Bronchial epithelial cell (primary cell): ENCODE measurements around the gene MMP12. TPM values are rescaled to one million over a fixed set of nuclear protein-coding genes. Genes with fewer than 3 reads are reported as not detected.

Source experiments
- DNase-seq: peaks from one replicate; pipeline ENCODE4 v3.0.0-alpha.2; 2010; ENCODE audit warnings: low read depth
- FAIRE-seq: peaks from 2 replicates; lab custom pipeline; 2011; peaks lifted over from hg19 to GRCh38; lab: Jason Lieb, UNC
- H3K27me3 ChIP-seq: 2 replicates; pipeline ENCODE4 v1.5.1; 2011; ENCODE audit warnings: low read length; ENCODE audit not compliant: control insufficient read depth, insufficient read depth
- H3K36me3 ChIP-seq: 2 replicates; pipeline ENCODE4 v1.5.1; 2011; ENCODE audit warnings: low read length; ENCODE audit not compliant: control insufficient read depth, insufficient read depth
- H3K4me3 ChIP-seq: 2 replicates; pipeline ENCODE4 v1.5.1; 2011; ENCODE audit warnings: mild to moderate bottlenecking, low read depth, low read length, control low read depth
- total RNA-seq: library from RNA; depleted of rRNA; stranded (reverse); fragments of >200 nt; gene quantifications from 2 replicates; pipeline ENCODE4 v1.2.1, GENCODE V29; 2014
- TF ChIP-seq, protein P1 (sequence below): IDR thresholded peaks from 2 replicates; pipeline ENCODE4 v1.5.1; 2011; ENCODE audit warnings: mild to moderate bottlenecking, moderate library complexity, low read length, control low read depth, inconsistent platforms; ENCODE audit not compliant: insufficient read depth, severe bottlenecking

MMP12 gene
- total RNA-seq, 1 donor from 2014 or later: not detected

DNA sequence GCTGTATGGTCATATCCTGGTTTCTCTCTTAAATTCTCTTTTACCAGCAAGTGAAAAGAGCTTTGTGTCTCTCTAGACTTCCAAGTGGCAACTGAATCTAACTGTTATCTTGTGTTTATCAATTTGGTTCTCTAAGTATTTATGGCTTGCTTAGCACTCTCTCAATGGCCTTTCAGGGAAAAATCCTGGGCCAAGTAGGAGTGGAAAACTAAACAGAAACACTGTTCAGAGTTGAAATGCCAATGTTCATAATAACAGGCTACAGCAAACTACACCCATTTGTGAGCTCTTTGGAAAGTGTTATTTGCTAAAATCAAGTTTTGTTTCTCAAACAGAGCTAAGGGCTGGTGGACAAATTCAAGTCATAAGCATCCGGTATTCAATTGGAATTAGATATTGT, 10.1 kb downstream of the MMP12 start:
- Histone ChIP-seq H3K4me3 (no peak overlapping the region), H3K27me3 (no peaks in the 10 kb centered on the region), H3K36me3 (no peaks in the 10 kb centered on the region)
- DNase-seq: no peak
- no peak for FAIRE-seq
- TF ChIP-seq, protein P1, sequence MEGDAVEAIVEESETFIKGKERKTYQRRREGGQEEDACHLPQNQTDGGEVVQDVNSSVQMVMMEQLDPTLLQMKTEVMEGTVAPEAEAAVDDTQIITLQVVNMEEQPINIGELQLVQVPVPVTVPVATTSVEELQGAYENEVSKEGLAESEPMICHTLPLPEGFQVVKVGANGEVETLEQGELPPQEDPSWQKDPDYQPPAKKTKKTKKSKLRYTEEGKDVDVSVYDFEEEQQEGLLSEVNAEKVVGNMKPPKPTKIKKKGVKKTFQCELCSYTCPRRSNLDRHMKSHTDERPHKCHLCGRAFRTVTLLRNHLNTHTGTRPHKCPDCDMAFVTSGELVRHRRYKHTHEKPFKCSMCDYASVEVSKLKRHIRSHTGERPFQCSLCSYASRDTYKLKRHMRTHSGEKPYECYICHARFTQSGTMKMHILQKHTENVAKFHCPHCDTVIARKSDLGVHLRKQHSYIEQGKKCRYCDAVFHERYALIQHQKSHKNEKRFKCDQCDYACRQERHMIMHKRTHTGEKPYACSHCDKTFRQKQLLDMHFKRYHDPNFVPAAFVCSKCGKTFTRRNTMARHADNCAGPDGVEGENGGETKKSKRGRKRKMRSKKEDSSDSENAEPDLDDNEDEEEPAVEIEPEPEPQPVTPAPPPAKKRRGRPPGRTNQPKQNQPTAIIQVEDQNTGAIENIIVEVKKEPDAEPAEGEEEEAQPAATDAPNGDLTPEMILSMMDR: no peak

DNA sequence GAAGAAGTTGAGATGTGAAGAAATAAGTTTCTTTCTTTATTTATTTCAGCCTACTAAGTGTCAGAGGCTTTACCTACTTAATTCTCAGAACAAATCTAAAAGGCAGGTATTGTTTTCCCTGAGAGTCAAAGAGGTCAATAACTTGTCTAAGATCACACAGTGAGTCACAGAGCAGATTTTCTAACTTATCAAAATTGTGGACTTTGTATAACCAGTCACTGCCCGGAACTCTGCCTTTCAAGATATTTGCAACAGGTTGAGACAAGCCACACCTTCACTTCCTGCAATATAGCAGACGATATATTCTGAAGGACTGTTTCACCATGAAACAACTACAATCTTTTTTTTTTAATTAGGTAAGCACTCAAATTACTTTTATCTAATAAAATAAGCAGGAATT, 20.8 kb downstream of the MMP12 start:
- H3K4me3 ChIP-seq: no peak overlapping the region
- H3K27me3 ChIP-seq: no peaks in the 10 kb centered on the region
- DNase-seq (peak; percentile 97), FAIRE-seq (no peak)
- TF ChIP-seq, protein P1: no peak
- no peaks in the 10 kb centered on the region for H3K36me3 ChIP-seq

DNA sequence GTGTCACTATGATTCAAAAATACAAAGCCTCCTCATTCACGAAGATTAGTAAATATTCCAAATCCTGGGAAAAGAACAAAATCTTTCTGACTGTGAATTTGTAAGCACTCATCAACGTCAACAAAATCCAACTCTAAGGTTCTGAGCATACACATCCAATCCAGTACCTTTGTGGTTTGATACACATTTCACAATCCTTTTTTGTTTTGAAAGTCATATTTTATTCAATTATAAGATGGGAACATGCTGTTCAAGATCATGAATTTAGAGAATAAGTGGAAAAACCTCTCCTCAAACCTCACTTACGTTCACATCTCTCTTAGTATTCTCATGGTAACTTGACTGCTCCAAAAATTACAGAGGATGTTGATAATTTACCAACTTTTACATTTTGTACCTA, 21.7 kb downstream of the MMP12 start:
- DNase-seq (no peak), FAIRE-seq (no peak)
- Histone ChIP-seq H3K27me3 (no peaks in the 10 kb centered on the region), H3K4me3 (no peak overlapping the region), H3K36me3 (no peaks in the 10 kb centered on the region)
- TF ChIP-seq, protein P1: no peak

DNA sequence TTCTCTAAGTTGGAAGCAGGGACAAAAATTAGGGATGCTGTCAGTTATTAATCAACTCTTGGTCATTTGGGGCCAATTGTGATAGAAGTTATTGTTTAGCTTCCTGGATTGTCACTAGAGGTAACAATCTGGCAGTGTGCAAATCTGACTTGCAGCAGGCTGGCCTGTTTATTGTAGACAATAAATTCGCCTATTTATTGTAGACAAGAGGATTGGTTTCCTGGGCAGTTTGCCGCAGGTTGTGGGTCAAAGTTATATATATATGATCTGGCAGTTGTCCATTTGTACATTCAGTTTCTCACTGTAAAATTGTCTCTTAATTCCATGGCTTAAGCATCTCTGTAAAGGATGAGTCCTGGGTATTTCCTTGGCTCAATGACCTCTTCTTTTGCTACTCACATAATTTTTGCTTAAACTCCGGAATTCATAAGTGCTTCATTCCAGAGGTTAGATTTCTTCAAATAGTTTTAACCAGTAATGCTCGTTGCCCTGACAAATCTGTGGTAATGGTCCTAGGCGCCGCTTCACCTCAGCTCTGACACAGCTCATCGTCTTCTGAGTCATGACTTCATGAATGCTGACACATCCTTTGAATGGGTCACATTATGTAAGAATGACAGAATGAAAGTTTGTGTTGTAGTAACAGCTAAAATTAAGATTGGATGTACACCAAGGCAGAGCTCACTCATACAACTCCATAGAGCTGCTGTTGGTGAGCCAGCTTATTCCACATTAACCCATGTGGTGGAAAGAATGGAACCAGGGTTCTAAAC, 23.6 kb downstream of the MMP12 start:
- DNase-seq (peak; percentile 95), FAIRE-seq (no peak)
- TF ChIP-seq, protein P1: no peak
- Histone ChIP-seq H3K4me3 (no peak overlapping the region), H3K27me3 (no peaks in the 10 kb centered on the region), H3K36me3 (no peaks in the 10 kb centered on the region)

DNA sequence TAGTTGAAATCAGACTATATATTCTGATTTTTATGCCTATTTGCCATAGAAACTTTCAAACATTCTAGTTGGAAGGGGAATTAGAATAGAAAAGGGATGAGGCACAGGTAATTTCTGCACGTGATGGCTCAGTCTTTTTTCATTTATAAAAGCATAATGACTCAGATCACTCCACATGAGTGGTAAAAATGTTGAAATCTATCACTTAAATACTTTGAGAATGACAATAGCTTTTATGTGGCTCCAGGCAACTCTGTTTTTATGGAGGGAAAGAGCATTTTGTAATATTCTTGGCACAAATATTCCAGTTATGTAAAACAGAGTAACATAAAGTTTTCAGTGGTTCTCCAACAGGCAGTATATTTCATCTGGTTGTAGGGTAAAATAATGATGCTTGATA, 25.5 kb downstream of the MMP12 start:
- FAIRE-seq (no peak), DNase-seq (peak; percentile 89)
- H3K27me3 ChIP-seq: no peaks in the 10 kb centered on the region
- TF ChIP-seq, protein P1: no peak
- H3K4me3 ChIP-seq: no peak overlapping the region
- no peaks in the 10 kb centered on the region for H3K36me3 ChIP-seq

DNA sequence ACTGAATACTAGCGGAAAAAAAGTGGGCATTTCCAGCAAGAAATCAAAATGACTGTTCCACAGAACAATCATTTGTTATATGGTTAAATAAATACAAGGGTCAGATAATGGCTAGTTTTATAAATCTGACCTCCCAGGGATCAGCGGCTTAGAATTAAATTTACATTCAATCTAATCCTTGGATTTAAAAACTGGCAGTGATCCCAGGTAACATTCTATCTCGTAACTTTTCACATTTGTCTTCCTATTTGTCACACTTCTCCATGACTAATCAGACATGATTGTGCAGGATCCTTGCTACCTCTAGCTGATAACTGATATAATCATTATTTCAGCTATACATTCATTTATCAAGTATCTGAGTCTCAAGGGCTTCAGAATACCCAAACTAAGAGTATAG, 28.5 kb downstream of the MMP12 start:
- H3K27me3 ChIP-seq: no peaks in the 10 kb centered on the region
- FAIRE-seq: no peak
- DNase-seq: peak; percentile 81
- no peak overlapping the region for H3K4me3 ChIP-seq
- H3K36me3 ChIP-seq: no peaks in the 10 kb centered on the region
- TF ChIP-seq, protein P1: no peak
